H9 (cell line): Measurements from ENCODE around the gene PLPP6. TPM values are rescaled to one million over a fixed set of nuclear protein-coding genes. Genes with fewer than 3 reads are reported as not detected.

Experiments
- DNase-seq: peaks from one replicate; pipeline ENCODE4 v3.0.0-alpha.2; 2017
- H2AFZ ChIP-seq: one replicate; pipeline ENCODE4 v1.6.1; 2013; ENCODE audit warnings: mild to moderate bottlenecking, low read length, control low read depth, moderate library complexity
- H2AK5ac ChIP-seq: 2 replicates; pipeline ENCODE4 v1.6.1; 2013; ENCODE audit warnings: low read length, control low read depth, mixed read lengths; ENCODE audit not compliant: insufficient read length
- H2BK120ac ChIP-seq: one replicate; pipeline ENCODE4 v1.6.1; 2013; ENCODE audit warnings: low read depth, mild to moderate bottlenecking, low read length, control low read depth, inconsistent platforms; ENCODE audit not compliant: poor library complexity, severe bottlenecking
- H2BK12ac ChIP-seq: 2 replicates; pipeline ENCODE4 v1.6.1; 2013; ENCODE audit warnings: low read length, control low read depth, mixed read lengths, low read depth; ENCODE audit not compliant: insufficient read length
- H2BK15ac ChIP-seq: 2 replicates; pipeline ENCODE4 v1.6.1; 2013; ENCODE audit warnings: low read depth, low read length, control low read depth
- H2BK20ac ChIP-seq: one replicate; pipeline ENCODE4 v1.6.1; 2013; ENCODE audit warnings: low read depth, mild to moderate bottlenecking, low read length, control low read depth, inconsistent platforms; ENCODE audit not compliant: poor library complexity, severe bottlenecking
- H2BK5ac ChIP-seq: 2 replicates; pipeline ENCODE4 v1.6.1; 2013; ENCODE audit warnings: low read length, control low read depth, mixed read lengths; ENCODE audit not compliant: insufficient read length
- H3K14ac ChIP-seq: 2 replicates; pipeline ENCODE4 v1.6.1; 2013; ENCODE audit warnings: low read length, control low read depth; ENCODE audit not compliant: insufficient read depth
- H3K18ac ChIP-seq: 2 replicates; pipeline ENCODE4 v1.6.1; 2013; ENCODE audit warnings: low read depth, mild to moderate bottlenecking, mixed read lengths, low read length, control low read depth; ENCODE audit not compliant: insufficient read length
- H3K23ac ChIP-seq: 2 replicates; pipeline ENCODE4 v1.6.1; 2013; ENCODE audit warnings: low read length, control low read depth, mixed read lengths, low read depth; ENCODE audit not compliant: insufficient read length
- H3K23me2 ChIP-seq: 2 replicates; pipeline ENCODE4 v1.6.1; 2013; ENCODE audit warnings: low read depth, mild to moderate bottlenecking, mixed read lengths, low read length, control low read depth; ENCODE audit not compliant: insufficient read length, poor library complexity, severe bottlenecking
- H3K27ac ChIP-seq: 2 replicates; pipeline ENCODE4 v1.5.1; 2013; ENCODE audit warnings: low read length, control low read depth, mixed read lengths, low read depth; ENCODE audit not compliant: insufficient read length
- H3K27me3 ChIP-seq: 2 replicates; pipeline ENCODE4 v1.6.1; 2013; ENCODE audit warnings: low read length, control low read depth, inconsistent platforms; ENCODE audit not compliant: insufficient read depth
- H3K4ac ChIP-seq: 2 replicates; pipeline ENCODE4 v1.6.1; 2013; ENCODE audit warnings: low read depth, mild to moderate bottlenecking, control low read depth, inconsistent platforms, low read length, moderate library complexity
- H3K4me1 ChIP-seq: 2 replicates; pipeline ENCODE4 v1.6.1; 2013; ENCODE audit warnings: low read length, control low read depth, inconsistent platforms; ENCODE audit not compliant: insufficient read depth
- H3K4me2 ChIP-seq: 2 replicates; pipeline ENCODE4 v1.6.1; 2013; ENCODE audit warnings: low read length, control low read depth, mixed read lengths; ENCODE audit not compliant: insufficient read length, insufficient read depth
- H3K56ac ChIP-seq: 2 replicates; pipeline ENCODE4 v1.6.1; 2013; ENCODE audit warnings: low read depth, mild to moderate bottlenecking, mixed read lengths, low read length, control low read depth; ENCODE audit not compliant: insufficient read length
- H3K79me1 ChIP-seq: 2 replicates; pipeline ENCODE4 v1.6.1; 2013; ENCODE audit warnings: low read depth, mild to moderate bottlenecking, moderate library complexity, low read length, control low read depth, inconsistent platforms; ENCODE audit not compliant: insufficient read depth, poor library complexity, severe bottlenecking
- H3K79me2 ChIP-seq: 2 replicates; pipeline ENCODE4 v1.6.1; 2013; ENCODE audit warnings: low read length, control low read depth, inconsistent platforms; ENCODE audit not compliant: insufficient read depth
- H3K9ac ChIP-seq: 2 replicates; pipeline ENCODE4 v1.6.1; 2013; ENCODE audit warnings: low read length, control low read depth, mixed read lengths; ENCODE audit not compliant: insufficient read length; ENCODE audit errors: extremely low read depth
- H3K9me3 ChIP-seq: one replicate; pipeline ENCODE4 v1.6.1; 2013; ENCODE audit warnings: low read depth, low read length, inconsistent platforms; ENCODE audit not compliant: control insufficient read depth
- H3T11ph ChIP-seq: one replicate; pipeline ENCODE4 v1.6.1; 2013; ENCODE audit warnings: mild to moderate bottlenecking, low read length, control low read depth, inconsistent platforms
- H4K20me1 ChIP-seq: one replicate; pipeline ENCODE4 v1.6.1; 2013; ENCODE audit not compliant: control insufficient read depth, insufficient read length, insufficient read depth
- H4K5ac ChIP-seq: 2 replicates; pipeline ENCODE4 v1.6.1; 2013; ENCODE audit warnings: low read depth, mild to moderate bottlenecking, mixed read lengths, low read length, control low read depth; ENCODE audit not compliant: insufficient read length
- H4K8ac ChIP-seq: replicated peaks from 2 replicates; pipeline ENCODE4 v1.6.1; 2013; ENCODE audit warnings: low read length, control low read depth, mixed read lengths, low read depth; ENCODE audit not compliant: insufficient read length
- H4K91ac ChIP-seq: 2 replicates; pipeline ENCODE4 v1.6.1; 2013; ENCODE audit warnings: low read depth, mild to moderate bottlenecking, moderate library complexity, mixed read lengths, low read length, control low read depth; ENCODE audit not compliant: insufficient read length
- H3K27ac Mint-ChIP-seq, 3 experiments: 2 replicates in 2 of 3; 3 replicates in 1 of 3; pipeline ENCODE4 v1.8.0; 2020 to 2021; ENCODE audit warnings: mixed read lengths in 3 of 3, mild to moderate bottlenecking in 1 of 3, moderate library complexity in 1 of 3
- H3K27me3 Mint-ChIP-seq: 2 replicates; pipeline ENCODE4 v1.8.0; 2021; ENCODE audit warnings: low read depth, mild to moderate bottlenecking, moderate library complexity, mixed read lengths
- H3K36me3 Mint-ChIP-seq, 3 experiments: 2 replicates in 2 of 3; 3 replicates in 1 of 3; pipeline ENCODE4 v1.8.0; 2020 to 2021; ENCODE audit warnings: low read depth in 3 of 3, mixed read lengths in 3 of 3; ENCODE audit not compliant: insufficient read depth in 1 of 3
- H3K4me1 Mint-ChIP-seq, 2 experiments: 2 replicates each; pipeline ENCODE4 v1.8.0; 2020; ENCODE audit warnings: mixed read lengths in 2 of 2
- H3K4me3 Mint-ChIP-seq, 2 experiments: 2 replicates in 1 of 2; 3 replicates in 1 of 2; pipeline ENCODE4 v1.8.0; 2020 to 2021; ENCODE audit warnings: mild to moderate bottlenecking in 2 of 2, mixed read lengths in 2 of 2, moderate library complexity in 1 of 2
- H3K9me3 Mint-ChIP-seq, 2 experiments: 2 replicates in 1 of 2; 3 replicates in 1 of 2; pipeline ENCODE4 v1.8.0; 2020; ENCODE audit warnings: mild to moderate bottlenecking in 2 of 2, mixed read lengths in 2 of 2, moderate library complexity in 1 of 2
- WGBS: extraction: QIAGEN DNeasy Blood & Tissue Kit; methylation state at CpG from one replicate; pipeline ENCODE4 v1.1.7; 2013; ENCODE audit warnings: missing lambda C conversion rate, low lambda C conversion rate, mixed read lengths; ENCODE audit not compliant: insufficient read length; ENCODE audit errors: extremely low coverage; 5-methylcytosine and 5-hydroxymethylcytosine counted together
- total RNA-seq: library from RNA; stranded (reverse); gene quantifications from 2 replicates; pipeline ENCODE4 v1.2.1, GENCODE V29; 2021
- TF ChIP-seq, protein P1 (sequence below): fragments of 200-600 bp; sonication (generic); conservative IDR thresholded peaks from 3 replicates; pipeline ENCODE4 v1.8.0; 2021; ENCODE audit warnings: antibody characterized with exemption, mild to moderate bottlenecking

Gene PLPP6
- total RNA-seq, 1 experiment from 2014 or later: 7.6 TPM

DNA sequence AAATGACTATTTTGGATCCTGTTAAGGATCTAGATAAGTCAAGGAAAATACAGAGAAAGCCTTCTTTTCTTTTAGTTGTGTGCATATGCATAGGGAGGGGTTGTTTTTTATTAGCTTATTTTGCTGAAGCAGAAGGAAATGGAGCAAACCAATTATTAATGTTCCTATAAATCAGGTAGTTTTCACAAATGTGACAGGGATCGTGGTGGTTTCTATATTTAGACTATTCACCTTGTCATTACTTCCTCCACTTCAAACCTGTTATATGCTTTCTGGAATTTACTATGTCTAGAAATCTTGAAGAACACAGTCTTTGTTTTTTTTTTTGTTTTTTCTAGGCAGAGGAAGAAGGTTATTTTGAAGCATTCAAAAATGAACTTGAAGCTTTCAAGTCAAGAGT, 39.4 kb downstream of the PLPP6 start:
- TF ChIP-seq, protein P1, sequence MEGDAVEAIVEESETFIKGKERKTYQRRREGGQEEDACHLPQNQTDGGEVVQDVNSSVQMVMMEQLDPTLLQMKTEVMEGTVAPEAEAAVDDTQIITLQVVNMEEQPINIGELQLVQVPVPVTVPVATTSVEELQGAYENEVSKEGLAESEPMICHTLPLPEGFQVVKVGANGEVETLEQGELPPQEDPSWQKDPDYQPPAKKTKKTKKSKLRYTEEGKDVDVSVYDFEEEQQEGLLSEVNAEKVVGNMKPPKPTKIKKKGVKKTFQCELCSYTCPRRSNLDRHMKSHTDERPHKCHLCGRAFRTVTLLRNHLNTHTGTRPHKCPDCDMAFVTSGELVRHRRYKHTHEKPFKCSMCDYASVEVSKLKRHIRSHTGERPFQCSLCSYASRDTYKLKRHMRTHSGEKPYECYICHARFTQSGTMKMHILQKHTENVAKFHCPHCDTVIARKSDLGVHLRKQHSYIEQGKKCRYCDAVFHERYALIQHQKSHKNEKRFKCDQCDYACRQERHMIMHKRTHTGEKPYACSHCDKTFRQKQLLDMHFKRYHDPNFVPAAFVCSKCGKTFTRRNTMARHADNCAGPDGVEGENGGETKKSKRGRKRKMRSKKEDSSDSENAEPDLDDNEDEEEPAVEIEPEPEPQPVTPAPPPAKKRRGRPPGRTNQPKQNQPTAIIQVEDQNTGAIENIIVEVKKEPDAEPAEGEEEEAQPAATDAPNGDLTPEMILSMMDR: no peak
- H3K27me3 Mint-ChIP-seq: no peaks in the 10 kb centered on the region
- H2BK12ac ChIP-seq: no peak overlapping the region
- no peaks in the 10 kb centered on the region for H4K20me1 ChIP-seq
- no peak overlapping the region for H2BK5ac ChIP-seq
- H3K23me2 ChIP-seq: no peaks in the 10 kb centered on the region
- no peak overlapping the region for H2BK120ac ChIP-seq
- H3K27ac Mint-ChIP-seq: no peak overlapping the region
- H2AFZ ChIP-seq: no peak overlapping the region
- no peaks in the 10 kb centered on the region for H3K79me2 ChIP-seq
- H3K4me1 ChIP-seq: no peaks in the 10 kb centered on the region
- H3K4me1 Mint-ChIP-seq: no peaks in the 10 kb centered on the region
- peaks cover 5 to 37% (median 36%) of the 10 kb centered on the region in 3 experiments; a peak in 6 of 7 replicates for H3K36me3 Mint-ChIP-seq
- no peak overlapping the region for H3K9ac ChIP-seq
- no peak overlapping the region for H2AK5ac ChIP-seq
- no CpG with 5 or more reads among the region's 1 CpG for WGBS
- no peak overlapping the region for H3K27ac ChIP-seq
- no peak for DNase-seq
- H4K91ac ChIP-seq: no peak overlapping the region
- no peak overlapping the region for H4K5ac ChIP-seq
- no peak overlapping the region for H3K56ac ChIP-seq
- no peaks in the 10 kb centered on the region for H3K9me3 Mint-ChIP-seq
- no peak overlapping the region for H3T11ph ChIP-seq
- H3K23ac ChIP-seq: no peak overlapping the region
- no peak overlapping the region for H3K14ac ChIP-seq
- no peak overlapping the region for H3K4me2 ChIP-seq
- no peak overlapping the region for H3K4ac ChIP-seq
- H2BK15ac ChIP-seq: no peak overlapping the region
- no peaks in the 10 kb centered on the region for H3K79me1 ChIP-seq
- H3K27me3 ChIP-seq: no peaks in the 10 kb centered on the region
- H3K18ac ChIP-seq: no peak overlapping the region
- H3K9me3 ChIP-seq: no peaks in the 10 kb centered on the region
- H3K4me3 Mint-ChIP-seq: no peak overlapping the region
- no peak overlapping the region for H2BK20ac ChIP-seq
- H4K8ac ChIP-seq: no peak overlapping the region
